OCI-LY7 (cell line): ENCODE measurements around the gene FGD5. TPM values are rescaled to one million over a fixed set of nuclear protein-coding genes. Genes with fewer than 3 reads are reported as not detected.

Source experiments
- BruUV-seq: library from RNA; stranded (reverse); fragments of 400-500 nt; replicated peaks from 2 replicates; lab custom pipeline; 2021; lab: Mats Ljungman, UMichigan
- CTCF ChIA-PET: fragments of 300-600 bp; sonication (Branson Sonifier 250); formaldehyde crosslinking; loops from one replicate; lab custom pipeline; 2022; ENCODE audit warnings: antibody characterized with exemption; ENCODE audit not compliant: unreplicated experiment; lab: Charles Lee
- POLR2A ChIA-PET: fragments of 300-600 bp; sonication (Branson Sonifier 250); formaldehyde crosslinking; loops from one replicate; lab custom pipeline; 2022; ENCODE audit warnings: antibody characterized with exemption; lab: Charles Lee
- DNase-seq: peaks from one replicate; pipeline ENCODE4 v3.0.0-alpha.2; 2015; ENCODE audit warnings: low spot score
- H2AFZ ChIP-seq: fragments of 200-600 bp; sonication (generic), shearing (Covaris generic); 2 replicates; pipeline ENCODE4 v1.6.1; 2014; ENCODE audit warnings: mild to moderate bottlenecking, antibody characterized with exemption, low read length, moderate library complexity
- H3K27ac ChIP-seq: fragments of 200-600 bp; sonication (generic); 2 replicates; pipeline ENCODE4 v1.5.1; 2014; ENCODE audit warnings: mixed run types, low read depth, mild to moderate bottlenecking, moderate library complexity, low read length, inconsistent platforms; ENCODE audit not compliant: poor library complexity, severe bottlenecking
- H3K36me3 ChIP-seq: fragments of 200-600 bp; sonication (generic); 2 replicates; pipeline ENCODE4 v1.6.1; 2014; ENCODE audit warnings: mild to moderate bottlenecking, antibody characterized with exemption, low read length, moderate library complexity, mixed read lengths; ENCODE audit not compliant: insufficient read depth
- H3K4me1 ChIP-seq: fragments of 200-600 bp; sonication (generic); 2 replicates; pipeline ENCODE4 v1.5.1; 2014; ENCODE audit warnings: mild to moderate bottlenecking, low read length; ENCODE audit not compliant: insufficient read depth, poor library complexity, severe bottlenecking
- H3K4me2 ChIP-seq: fragments of 200-600 bp; sonication (generic); 2 replicates; pipeline ENCODE4 v1.6.1; 2014; ENCODE audit warnings: mild to moderate bottlenecking, low read length
- H3K4me3 ChIP-seq: fragments of 200-600 bp; sonication (generic); 2 replicates; pipeline ENCODE4 v1.5.1; 2014; ENCODE audit warnings: mild to moderate bottlenecking, low read depth, low read length; ENCODE audit not compliant: poor library complexity, severe bottlenecking
- H3K79me2 ChIP-seq: fragments of 200-600 bp; sonication (generic); 2 replicates; pipeline ENCODE4 v1.6.1; 2016; ENCODE audit warnings: low read depth, mild to moderate bottlenecking, low read length, moderate library complexity, mixed read lengths; ENCODE audit not compliant: insufficient read depth
- H3K9me2 ChIP-seq: fragments of 200-600 bp; sonication (generic); 2 replicates; pipeline ENCODE4 v1.6.1; 2016; ENCODE audit warnings: mild to moderate bottlenecking, low read length, mixed read lengths; ENCODE audit not compliant: insufficient read depth
- H3K9me3 ChIP-seq: fragments of 200-600 bp; sonication (generic); 2 replicates; pipeline ENCODE4 v1.6.1; 2014; ENCODE audit warnings: mild to moderate bottlenecking, mixed run types, low read length, mixed read lengths
- H4K20me1 ChIP-seq: fragments of 200-600 bp; sonication (generic); 2 replicates; pipeline ENCODE4 v1.6.1; 2014; ENCODE audit warnings: mild to moderate bottlenecking, antibody characterized with exemption, low read length, moderate library complexity, mixed read lengths; ENCODE audit not compliant: insufficient read depth
- EZH2phosphoT487 ChIP-seq: fragments of 200-600 bp; sonication (generic); IDR thresholded peaks from 2 replicates; pipeline ENCODE4 v1.6.1; 2018; ENCODE audit warnings: low read depth, borderline replicate concordance, mild to moderate bottlenecking, mixed run types, antibody characterized with exemption, low read length, moderate library complexity, mixed read lengths
- intact Hi-C: fragments of 100-400 bp; cut with micrococcal nuclease; formaldehyde crosslinking; loops from one replicate; pipeline ENCODE4 v1.10.0; 2022; ENCODE audit not compliant: unreplicated experiment
- total RNA-seq, 2 experiments: library from RNA; depleted of rRNA in 1 of 2; stranded (reverse); fragments of >200 nt in 1 of 2; shearing (Covaris generic) in 1 of 2; gene quantifications; 2 replicates each; pipeline ENCODE4 v1.2.3, GENCODE V29; 2014 to 2022
- TF ChIP-seq, protein P1 (sequence below): fragments of 200-600 bp; sonication (generic); conservative IDR thresholded peaks from 2 replicates; pipeline ENCODE4 v1.5.1; 2014; ENCODE audit warnings: mild to moderate bottlenecking, antibody characterized with exemption, low read length, moderate library complexity, mixed read lengths

FGD5 gene
- total RNA-seq, 2 experiments from 2014 or later, result 0.09 to 0.21 TPM

DNA sequence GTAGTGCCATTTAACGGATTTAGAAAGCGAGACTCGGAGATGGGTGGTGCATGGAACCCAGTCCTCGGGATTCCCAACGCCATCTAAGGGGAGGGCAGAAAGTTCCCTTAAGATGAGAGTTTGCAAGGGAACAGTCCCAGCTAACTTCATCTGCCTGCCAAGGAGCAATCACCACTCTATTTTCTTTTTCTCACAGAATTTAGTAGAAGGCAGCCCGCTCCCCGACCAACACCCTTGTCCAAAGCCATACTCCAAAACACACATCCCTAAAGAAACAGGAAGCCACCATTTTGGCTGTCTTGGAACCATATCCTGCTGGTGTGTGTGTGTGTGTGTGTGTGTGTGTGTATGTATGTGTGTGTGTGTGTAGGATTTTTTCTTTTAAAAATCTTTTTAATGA lies 7.1 kb upstream of the FGD5 start:
- Histone ChIP-seq H4K20me1 (no peaks in the 10 kb centered on the region), H3K4me2 (no peak overlapping the region), H3K36me3 (no peaks in the 10 kb centered on the region), H3K27ac (no peak overlapping the region), H3K4me1 (no peaks in the 10 kb centered on the region), H3K9me2 (no peaks in the 10 kb centered on the region), H3K79me2 (no peaks in the 10 kb centered on the region), H3K9me3 (no peaks in the 10 kb centered on the region), H2AFZ (no peak overlapping the region), H3K4me3 (no peak overlapping the region)
- no peak for TF ChIP-seq EZH2phosphoT487
- TF ChIP-seq, protein P1, sequence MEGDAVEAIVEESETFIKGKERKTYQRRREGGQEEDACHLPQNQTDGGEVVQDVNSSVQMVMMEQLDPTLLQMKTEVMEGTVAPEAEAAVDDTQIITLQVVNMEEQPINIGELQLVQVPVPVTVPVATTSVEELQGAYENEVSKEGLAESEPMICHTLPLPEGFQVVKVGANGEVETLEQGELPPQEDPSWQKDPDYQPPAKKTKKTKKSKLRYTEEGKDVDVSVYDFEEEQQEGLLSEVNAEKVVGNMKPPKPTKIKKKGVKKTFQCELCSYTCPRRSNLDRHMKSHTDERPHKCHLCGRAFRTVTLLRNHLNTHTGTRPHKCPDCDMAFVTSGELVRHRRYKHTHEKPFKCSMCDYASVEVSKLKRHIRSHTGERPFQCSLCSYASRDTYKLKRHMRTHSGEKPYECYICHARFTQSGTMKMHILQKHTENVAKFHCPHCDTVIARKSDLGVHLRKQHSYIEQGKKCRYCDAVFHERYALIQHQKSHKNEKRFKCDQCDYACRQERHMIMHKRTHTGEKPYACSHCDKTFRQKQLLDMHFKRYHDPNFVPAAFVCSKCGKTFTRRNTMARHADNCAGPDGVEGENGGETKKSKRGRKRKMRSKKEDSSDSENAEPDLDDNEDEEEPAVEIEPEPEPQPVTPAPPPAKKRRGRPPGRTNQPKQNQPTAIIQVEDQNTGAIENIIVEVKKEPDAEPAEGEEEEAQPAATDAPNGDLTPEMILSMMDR, result no peak
- ChIA-PET POLR2A (no interaction called here), CTCF (no interaction called here)
- intact Hi-C loops, result no loop called here
- no TSS peak for BruUV-seq
- DNase-seq, result no peak

DNA sequence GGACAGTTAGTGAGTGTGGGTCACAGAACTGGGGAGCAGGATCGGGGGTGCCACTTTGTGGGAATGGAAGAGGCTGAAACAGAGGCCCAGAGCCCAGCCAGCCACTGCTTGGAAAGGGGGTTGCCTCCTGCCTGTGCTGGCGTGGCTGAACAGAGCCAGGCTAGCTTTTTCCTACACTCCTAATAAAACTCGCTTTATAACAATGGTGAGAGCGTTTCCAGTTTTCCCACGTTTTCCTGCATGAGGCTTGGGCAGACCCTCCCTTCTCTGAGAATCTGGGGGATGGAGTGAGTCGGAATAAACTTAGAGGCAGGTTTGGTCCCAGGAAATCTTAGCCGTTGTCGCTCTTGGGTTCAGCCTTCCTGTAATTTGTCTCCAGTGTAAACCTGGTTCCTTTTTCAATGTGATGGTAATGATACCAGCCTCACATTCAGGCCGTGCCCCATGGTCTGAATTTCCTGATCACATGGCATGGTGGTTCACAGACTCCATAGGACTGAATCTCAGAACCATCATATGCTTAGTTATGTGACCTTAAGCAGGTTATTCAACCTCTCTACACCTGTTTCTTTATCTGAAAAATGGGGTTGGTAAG lies 6.5 kb upstream of the FGD5 start:
- H3K9me3 ChIP-seq, result no peaks in the 10 kb centered on the region
- TF ChIP-seq, protein P1, result no peak
- no peak for TF ChIP-seq EZH2phosphoT487
- BruUV-seq, result no TSS peak
- H3K4me1 ChIP-seq, result no peaks in the 10 kb centered on the region
- CTCF ChIA-PET, result no interaction called here
- POLR2A ChIA-PET, result no interaction called here
- intact Hi-C loops, result no loop called here
- H2AFZ ChIP-seq, result no peak overlapping the region
- H3K36me3 ChIP-seq, result no peaks in the 10 kb centered on the region
- no peak overlapping the region for H3K4me3 ChIP-seq
- no peaks in the 10 kb centered on the region for H4K20me1 ChIP-seq
- no peak overlapping the region for H3K27ac ChIP-seq
- no peaks in the 10 kb centered on the region for H3K79me2 ChIP-seq
- no peak overlapping the region for H3K4me2 ChIP-seq
- no peak for DNase-seq
- H3K9me2 ChIP-seq, result no peaks in the 10 kb centered on the region

DNA sequence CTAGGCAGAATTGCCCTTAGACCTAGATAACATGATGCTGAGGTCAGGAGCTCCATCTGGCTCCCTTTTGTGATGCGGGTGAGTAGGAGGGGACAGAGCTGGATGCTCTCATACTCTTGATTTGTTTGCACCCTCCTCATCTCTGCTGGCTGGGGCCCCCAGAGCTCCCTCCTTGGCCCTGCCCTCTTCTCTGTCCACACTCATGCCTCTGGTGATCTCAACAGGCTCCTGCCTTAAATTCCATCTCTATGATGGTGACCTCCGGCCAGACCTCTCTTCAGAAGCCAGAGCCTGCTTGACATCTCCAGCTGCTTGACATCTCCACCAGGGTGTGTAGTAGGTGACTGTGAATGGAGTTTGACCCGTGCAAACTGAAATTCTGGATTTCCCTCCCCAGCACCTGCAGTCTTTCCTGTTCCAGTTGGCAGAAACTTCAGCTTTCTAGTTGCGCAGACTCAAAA lies 4.3 kb upstream of the FGD5 start:
- POLR2A ChIA-PET, result interaction anchor here (0.7 kb wide), 1 partner anchor 172 kb away, joined by 4 read pairs; no protein-coding TSS in a partner anchor
- no peaks in the 10 kb centered on the region for H3K4me1 ChIP-seq
- no peak for DNase-seq
- CTCF ChIA-PET, result no interaction called here
- H3K4me2 ChIP-seq, result no peak overlapping the region
- no peaks in the 10 kb centered on the region for H4K20me1 ChIP-seq
- no peaks in the 10 kb centered on the region for H3K79me2 ChIP-seq
- no TSS peak for BruUV-seq
- H3K9me2 ChIP-seq, result no peaks in the 10 kb centered on the region
- no peak overlapping the region for H3K27ac ChIP-seq
- no peak overlapping the region for H3K4me3 ChIP-seq
- H2AFZ ChIP-seq, result no peak overlapping the region
- intact Hi-C loops, result no loop called here
- no peaks in the 10 kb centered on the region for H3K36me3 ChIP-seq
- TF ChIP-seq EZH2phosphoT487, result no peak
- TF ChIP-seq, protein P1, result no peak
- no peaks in the 10 kb centered on the region for H3K9me3 ChIP-seq
